SK-N-SH (cell line): ENCODE measurements around the gene RNF130. TPM values are rescaled to one million over a fixed set of nuclear protein-coding genes. Genes with fewer than 3 reads are reported as not detected.

Experiments used
- CTCF ChIA-PET: fragments of 300-600, 350-600 bp; formaldehyde crosslinking; extraction: SDS; loops from one replicate; lab custom pipeline; 2021; lab: Yijun Ruan, JAX
- POLR2A ChIA-PET: fragments of 350-600 bp; sonication (Branson Sonifier 250); formaldehyde crosslinking; extraction: SDS; loops from one replicate; lab custom pipeline; 2020; ENCODE audit warnings: antibody characterized with exemption, inconsistent platforms; lab: Yijun Ruan, JAX
- DNase-seq: peaks from one replicate; pipeline ENCODE4 v3.0.0; 2012
- H2AFZ ChIP-seq: fragments of 200-600 bp; sonication (generic); 2 replicates; pipeline ENCODE4 v1.8.1; 2016; ENCODE audit warnings: antibody characterized with exemption, mild to moderate bottlenecking, low read depth
- H3F3A ChIP-seq: fragments of 200-600 bp; sonication (generic); replicated peaks from 2 replicates; pipeline ENCODE3; 2016; ENCODE audit warnings: antibody characterized with exemption, mild to moderate bottlenecking; ENCODE audit not compliant: insufficient read depth
- H3K27ac ChIP-seq, 2 experiments: fragments of 200-500 bp in 1 of 2; fragments of 200-600 bp in 1 of 2; sonication (Bioruptor generic) in 1 of 2; sonication (generic), shearing (Covaris generic) in 1 of 2; 2 replicates each; pipeline versions ENCODE4 v1.5.1 to v1.6.1; 2014 to 2016; ENCODE audit warnings: low read depth in 2 of 2, inconsistent platforms in 1 of 2, low read length in 1 of 2, mild to moderate bottlenecking in 1 of 2, mixed read lengths in 1 of 2
- H3K27me3 ChIP-seq: fragments of 200-600 bp; sonication (generic), shearing (Covaris generic); 2 replicates; pipeline ENCODE4 v1.6.1; 2016; ENCODE audit warnings: mixed run types; ENCODE audit not compliant: insufficient read depth
- H3K36me3 ChIP-seq, 2 experiments: fragments of 200-500 bp in 1 of 2; fragments of 200-600 bp in 1 of 2; sonication (Bioruptor generic) in 1 of 2; sonication (generic) in 1 of 2; replicated peaks in 1 of 2; 2 replicates each; pipeline versions ENCODE3 to v1.5.1; 2014 to 2016; ENCODE audit warnings: low read length in 1 of 2, mild to moderate bottlenecking in 1 of 2; ENCODE audit not compliant: insufficient read depth in 2 of 2, control insufficient read depth in 1 of 2
- H3K4me1 ChIP-seq, 2 experiments: fragments of 200-500 bp in 1 of 2; fragments of 200-600 bp in 1 of 2; sonication (Bioruptor generic) in 1 of 2; sonication (generic), shearing (Covaris generic) in 1 of 2; 2 replicates each; pipeline versions ENCODE4 v1.5.1 to v1.6.1; 2014 to 2016; ENCODE audit warnings: low read depth in 1 of 2, low read length in 1 of 2, mixed run types in 1 of 2; ENCODE audit not compliant: insufficient read depth in 2 of 2, control insufficient read depth in 1 of 2
- H3K4me2 ChIP-seq: fragments of 200-600 bp; sonication (generic), shearing (Covaris generic); 2 replicates; pipeline ENCODE4 v1.6.1; 2017; ENCODE audit warnings: mixed run types
- H3K4me3 ChIP-seq, 2 experiments: fragments of 200-500 bp in 1 of 2; fragments of 200-600 bp in 1 of 2; sonication (Bioruptor generic) in 1 of 2; sonication (generic), shearing (Covaris generic) in 1 of 2; 2 replicates each; pipeline versions ENCODE4 v1.5.1 to v1.8.1; 2014 to 2016; ENCODE audit warnings: low read depth in 2 of 2, inconsistent platforms in 1 of 2, low read length in 1 of 2, mild to moderate bottlenecking in 1 of 2, mixed read lengths in 1 of 2, moderate library complexity in 1 of 2
- H3K79me2 ChIP-seq: fragments of 200-600 bp; sonication (generic); 2 replicates; pipeline ENCODE4 v1.8.1; 2017; ENCODE audit warnings: mild to moderate bottlenecking; ENCODE audit not compliant: insufficient read depth
- H3K9ac ChIP-seq: fragments of 200-600 bp; sonication (generic); 2 replicates; pipeline ENCODE4 v1.6.1; 2017; ENCODE audit warnings: mixed run types
- H3K9me2 ChIP-seq: fragments of 200-600 bp; sonication (generic); 2 replicates; pipeline ENCODE4 v1.6.1; 2017; ENCODE audit warnings: mixed run types
- H3K9me3 ChIP-seq: fragments of 200-600 bp; sonication (generic); 2 replicates; pipeline ENCODE4 v1.6.1; 2017; ENCODE audit warnings: mixed run types, mild to moderate bottlenecking, moderate library complexity
- H4K20me1 ChIP-seq: fragments of 200-600 bp; sonication (generic); 2 replicates; pipeline ENCODE4 v1.6.1; 2017; ENCODE audit warnings: mild to moderate bottlenecking, mixed run types; ENCODE audit not compliant: insufficient read depth
- FOXJ3 ChIP-seq: sonication (generic); formaldehyde crosslinking; IDR thresholded peaks from 2 replicates; pipeline ENCODE4 v1.5.1; 2020; ENCODE audit warnings: mild to moderate bottlenecking, missing genetic modification reagents
- FOXM1 ChIP-seq: IDR thresholded peaks from 2 replicates; pipeline ENCODE4 v1.4.0; 2012; ENCODE audit warnings: low read depth, mild to moderate bottlenecking
- GABPA ChIP-seq: IDR thresholded peaks from 2 replicates; pipeline ENCODE4 v1.4.0; 2012; ENCODE audit warnings: low read depth, mild to moderate bottlenecking
- JUND ChIP-seq: IDR thresholded peaks from 2 replicates; pipeline ENCODE4 v1.4.0; 2012
- NFIC ChIP-seq: IDR thresholded peaks from 2 replicates; pipeline ENCODE4 v1.4.0; 2012; ENCODE audit warnings: borderline replicate concordance
- NRF1 ChIP-seq: IDR thresholded peaks from 2 replicates; pipeline ENCODE4 v1.6.1; 2012; ENCODE audit warnings: low read depth, mild to moderate bottlenecking, low read length
- RAD21 ChIP-seq: IDR thresholded peaks from 2 replicates; pipeline ENCODE4 v1.6.1; 2012; ENCODE audit warnings: mild to moderate bottlenecking, low read length
- TAF1 ChIP-seq: IDR thresholded peaks from 2 replicates; pipeline ENCODE4 v1.6.1; 2012; ENCODE audit warnings: low read depth, mild to moderate bottlenecking, low read length, moderate library complexity, borderline replicate concordance
- WGBS: methylation state at CpG from one replicate; pipeline ENCODE4 v1.1.6; 2017; ENCODE audit warnings: low lambda C conversion rate; 5-methylcytosine and 5-hydroxymethylcytosine counted together
- polyA plus RNA-seq, 3 experiments: library from polyadenylated mRNA; depleted of rRNA; stranded (reverse); fragments of >200 nt; gene quantifications; 2 replicates each; pipeline ENCODE4 v1.2.3, GENCODE V29; 2012
- TF ChIP-seq, protein P1 (sequence below): fragments of 150-350 bp; IDR thresholded peaks from 2 replicates; pipeline ENCODE4 v1.6.1; 2017; ENCODE audit warnings: antibody characterized with exemption, low read length, low read depth, borderline replicate concordance
- TF ChIP-seq, protein P2 (sequence below): fragments of 200-600 bp; sonication (generic); IDR thresholded peaks from 2 replicates; pipeline ENCODE4 v1.6.1; 2017; ENCODE audit warnings: antibody characterized with exemption, mild to moderate bottlenecking, moderate library complexity
- TF ChIP-seq, protein P3 (sequence below): IDR thresholded peaks from 2 replicates; pipeline ENCODE4; 2012
- TF ChIP-seq, protein P4 (sequence below): IDR thresholded peaks from 2 replicates; pipeline ENCODE4 v1.4.0; 2012; ENCODE audit warnings: low read depth, borderline replicate concordance

The RNF130 gene
- polyA plus RNA-seq, 1 of the 3 experiments (the other 2 are of a cell fraction) = 41.4 TPM

DNA sequence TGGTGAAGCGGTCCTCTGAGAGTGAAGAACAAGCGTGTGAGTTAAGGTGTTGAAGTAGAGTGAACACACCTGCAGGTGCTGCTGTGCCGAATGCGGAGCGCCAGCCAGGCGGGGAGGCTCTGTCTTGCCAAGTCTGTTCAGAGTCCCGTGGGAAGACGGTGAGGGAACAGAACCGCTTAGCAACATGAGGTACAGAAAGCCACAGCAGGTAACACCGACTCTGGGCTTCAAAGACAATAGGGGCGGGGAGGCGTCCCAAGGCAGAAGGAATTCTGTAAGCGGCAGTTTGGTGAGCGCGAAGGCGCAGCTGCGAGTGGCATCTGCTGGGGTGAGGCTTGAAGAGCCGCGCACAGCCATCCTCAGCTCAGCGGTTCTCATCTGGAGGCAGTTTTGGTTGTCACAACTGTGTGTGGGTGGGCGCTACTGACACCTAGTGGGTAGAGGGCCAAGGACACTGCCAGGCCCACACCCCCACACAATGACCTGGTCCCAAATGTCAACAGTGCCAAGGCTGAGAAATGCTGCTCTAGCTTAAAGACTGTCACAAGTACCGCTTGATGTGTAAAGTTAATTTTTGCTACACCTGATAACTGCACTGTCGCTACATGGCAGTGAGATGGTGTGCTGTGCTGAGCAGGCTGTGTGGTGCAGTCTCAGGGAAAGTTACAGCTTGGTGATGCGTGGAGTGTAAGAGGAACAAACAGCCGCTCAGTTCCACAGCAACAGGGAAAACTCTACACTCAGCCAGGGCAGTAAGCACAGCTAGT lies 96.4 kb downstream of the RNF130 start:
- CTCF ChIA-PET = interaction anchor here (0.6 to 1.5 kb wide), 17 partner anchors 9 to 181 kb away, joined by 3 to 5 read pairs (median 4); partner anchors contain the start of gene LTC4S
- no peaks in the 10 kb centered on the region for H3K9me2 ChIP-seq
- no peak overlapping the region for H3K4me2 ChIP-seq
- H3K4me3 ChIP-seq = no peak overlapping the region; a peak in 1 of 4 replicates
- peaks cover 0 to 33% of the 10 kb centered on the region in 2 experiments for H3K36me3 ChIP-seq
- WGBS = 95% methylated on average over 19 of the region's 25 CpGs
- H3K4me1 ChIP-seq = no peaks in the 10 kb centered on the region
- H3K9me3 ChIP-seq = no peaks in the 10 kb centered on the region
- no peaks in the 10 kb centered on the region for H3K27me3 ChIP-seq
- H3K27ac ChIP-seq = no peak overlapping the region
- TF ChIP-seq, protein P1, sequence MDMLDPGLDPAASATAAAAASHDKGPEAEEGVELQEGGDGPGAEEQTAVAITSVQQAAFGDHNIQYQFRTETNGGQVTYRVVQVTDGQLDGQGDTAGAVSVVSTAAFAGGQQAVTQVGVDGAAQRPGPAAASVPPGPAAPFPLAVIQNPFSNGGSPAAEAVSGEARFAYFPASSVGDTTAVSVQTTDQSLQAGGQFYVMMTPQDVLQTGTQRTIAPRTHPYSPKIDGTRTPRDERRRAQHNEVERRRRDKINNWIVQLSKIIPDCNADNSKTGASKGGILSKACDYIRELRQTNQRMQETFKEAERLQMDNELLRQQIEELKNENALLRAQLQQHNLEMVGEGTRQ = no peak
- TF ChIP-seq NFIC = no peak
- no peak for TF ChIP-seq FOXJ3 (CRISPR knock-in tag)
- TF ChIP-seq, protein P2, sequence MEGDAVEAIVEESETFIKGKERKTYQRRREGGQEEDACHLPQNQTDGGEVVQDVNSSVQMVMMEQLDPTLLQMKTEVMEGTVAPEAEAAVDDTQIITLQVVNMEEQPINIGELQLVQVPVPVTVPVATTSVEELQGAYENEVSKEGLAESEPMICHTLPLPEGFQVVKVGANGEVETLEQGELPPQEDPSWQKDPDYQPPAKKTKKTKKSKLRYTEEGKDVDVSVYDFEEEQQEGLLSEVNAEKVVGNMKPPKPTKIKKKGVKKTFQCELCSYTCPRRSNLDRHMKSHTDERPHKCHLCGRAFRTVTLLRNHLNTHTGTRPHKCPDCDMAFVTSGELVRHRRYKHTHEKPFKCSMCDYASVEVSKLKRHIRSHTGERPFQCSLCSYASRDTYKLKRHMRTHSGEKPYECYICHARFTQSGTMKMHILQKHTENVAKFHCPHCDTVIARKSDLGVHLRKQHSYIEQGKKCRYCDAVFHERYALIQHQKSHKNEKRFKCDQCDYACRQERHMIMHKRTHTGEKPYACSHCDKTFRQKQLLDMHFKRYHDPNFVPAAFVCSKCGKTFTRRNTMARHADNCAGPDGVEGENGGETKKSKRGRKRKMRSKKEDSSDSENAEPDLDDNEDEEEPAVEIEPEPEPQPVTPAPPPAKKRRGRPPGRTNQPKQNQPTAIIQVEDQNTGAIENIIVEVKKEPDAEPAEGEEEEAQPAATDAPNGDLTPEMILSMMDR = peak; percentile 48
- TF ChIP-seq, protein P3, sequence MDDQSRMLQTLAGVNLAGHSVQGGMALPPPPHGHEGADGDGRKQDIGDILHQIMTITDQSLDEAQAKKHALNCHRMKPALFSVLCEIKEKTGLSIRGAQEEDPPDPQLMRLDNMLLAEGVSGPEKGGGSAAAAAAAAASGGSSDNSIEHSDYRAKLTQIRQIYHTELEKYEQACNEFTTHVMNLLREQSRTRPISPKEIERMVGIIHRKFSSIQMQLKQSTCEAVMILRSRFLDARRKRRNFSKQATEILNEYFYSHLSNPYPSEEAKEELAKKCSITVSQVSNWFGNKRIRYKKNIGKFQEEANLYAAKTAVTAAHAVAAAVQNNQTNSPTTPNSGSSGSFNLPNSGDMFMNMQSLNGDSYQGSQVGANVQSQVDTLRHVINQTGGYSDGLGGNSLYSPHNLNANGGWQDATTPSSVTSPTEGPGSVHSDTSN = no peak
- TF ChIP-seq JUND = no peak
- TF ChIP-seq NRF1 = no peak
- no peak for TF ChIP-seq FOXM1
- no peak for TF ChIP-seq GABPA
- TF ChIP-seq RAD21 = peak; percentile 56
- TF ChIP-seq TAF1 = no peak
- TF ChIP-seq, protein P4, sequence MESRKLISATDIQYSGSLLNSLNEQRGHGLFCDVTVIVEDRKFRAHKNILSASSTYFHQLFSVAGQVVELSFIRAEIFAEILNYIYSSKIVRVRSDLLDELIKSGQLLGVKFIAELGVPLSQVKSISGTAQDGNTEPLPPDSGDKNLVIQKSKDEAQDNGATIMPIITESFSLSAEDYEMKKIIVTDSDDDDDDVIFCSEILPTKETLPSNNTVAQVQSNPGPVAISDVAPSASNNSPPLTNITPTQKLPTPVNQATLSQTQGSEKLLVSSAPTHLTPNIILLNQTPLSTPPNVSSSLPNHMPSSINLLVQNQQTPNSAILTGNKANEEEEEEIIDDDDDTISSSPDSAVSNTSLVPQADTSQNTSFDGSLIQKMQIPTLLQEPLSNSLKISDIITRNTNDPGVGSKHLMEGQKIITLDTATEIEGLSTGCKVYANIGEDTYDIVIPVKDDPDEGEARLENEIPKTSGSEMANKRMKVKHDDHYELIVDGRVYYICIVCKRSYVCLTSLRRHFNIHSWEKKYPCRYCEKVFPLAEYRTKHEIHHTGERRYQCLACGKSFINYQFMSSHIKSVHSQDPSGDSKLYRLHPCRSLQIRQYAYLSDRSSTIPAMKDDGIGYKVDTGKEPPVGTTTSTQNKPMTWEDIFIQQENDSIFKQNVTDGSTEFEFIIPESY = no peak
- POLR2A ChIA-PET = no interaction called here
- peak; percentile 74 for DNase-seq
- H3F3A ChIP-seq = no peaks in the 10 kb centered on the region
- no peaks in the 10 kb centered on the region for H3K79me2 ChIP-seq
- no peak overlapping the region for H3K9ac ChIP-seq
- no peak overlapping the region for H2AFZ ChIP-seq
- H4K20me1 ChIP-seq = no peaks in the 10 kb centered on the region
